Kidney epithelial cell (primary cell): ENCODE measurements around the gene PHPT1. TPM values are rescaled to one million over a fixed set of nuclear protein-coding genes. Genes with fewer than 3 reads are reported as not detected.
"Not testable (repeated sequence)": the region's sequence is repeated elsewhere in the genome, so short reads cannot be mapped to it uniquely, and the experiment has no call there.

Source experiments
- DNase-seq: peaks from one replicate; pipeline ENCODE4 v3.0.0-alpha.2; 2010; ENCODE audit warnings: low read depth
- H3K27me3 ChIP-seq: 2 replicates; pipeline ENCODE4 v1.6.0; 2011; ENCODE audit warnings: low read length; ENCODE audit not compliant: control insufficient read depth, insufficient read depth
- H3K36me3 ChIP-seq: 2 replicates; pipeline ENCODE4 v1.5.1; 2011; ENCODE audit warnings: low read length; ENCODE audit not compliant: control insufficient read depth, insufficient read depth
- H3K4me3 ChIP-seq: 2 replicates; pipeline ENCODE4 v1.5.1; 2011; ENCODE audit warnings: low read depth, mild to moderate bottlenecking, control low read depth, low read length
- total RNA-seq: library from RNA; depleted of rRNA; stranded (reverse); fragments of >200 nt; gene quantifications from 2 replicates; pipeline ENCODE4 v1.2.3, GENCODE V29; 2015
- TF ChIP-seq, protein P1 (sequence below): IDR thresholded peaks from 2 replicates; pipeline ENCODE4 v1.5.1; 2011; ENCODE audit warnings: mild to moderate bottlenecking, moderate library complexity, low read length, control low read depth, inconsistent platforms; ENCODE audit not compliant: insufficient read depth, poor library complexity, severe bottlenecking

The PHPT1 gene
- 124 and 129 TPM in 2 replicates for total RNA-seq

DNA sequence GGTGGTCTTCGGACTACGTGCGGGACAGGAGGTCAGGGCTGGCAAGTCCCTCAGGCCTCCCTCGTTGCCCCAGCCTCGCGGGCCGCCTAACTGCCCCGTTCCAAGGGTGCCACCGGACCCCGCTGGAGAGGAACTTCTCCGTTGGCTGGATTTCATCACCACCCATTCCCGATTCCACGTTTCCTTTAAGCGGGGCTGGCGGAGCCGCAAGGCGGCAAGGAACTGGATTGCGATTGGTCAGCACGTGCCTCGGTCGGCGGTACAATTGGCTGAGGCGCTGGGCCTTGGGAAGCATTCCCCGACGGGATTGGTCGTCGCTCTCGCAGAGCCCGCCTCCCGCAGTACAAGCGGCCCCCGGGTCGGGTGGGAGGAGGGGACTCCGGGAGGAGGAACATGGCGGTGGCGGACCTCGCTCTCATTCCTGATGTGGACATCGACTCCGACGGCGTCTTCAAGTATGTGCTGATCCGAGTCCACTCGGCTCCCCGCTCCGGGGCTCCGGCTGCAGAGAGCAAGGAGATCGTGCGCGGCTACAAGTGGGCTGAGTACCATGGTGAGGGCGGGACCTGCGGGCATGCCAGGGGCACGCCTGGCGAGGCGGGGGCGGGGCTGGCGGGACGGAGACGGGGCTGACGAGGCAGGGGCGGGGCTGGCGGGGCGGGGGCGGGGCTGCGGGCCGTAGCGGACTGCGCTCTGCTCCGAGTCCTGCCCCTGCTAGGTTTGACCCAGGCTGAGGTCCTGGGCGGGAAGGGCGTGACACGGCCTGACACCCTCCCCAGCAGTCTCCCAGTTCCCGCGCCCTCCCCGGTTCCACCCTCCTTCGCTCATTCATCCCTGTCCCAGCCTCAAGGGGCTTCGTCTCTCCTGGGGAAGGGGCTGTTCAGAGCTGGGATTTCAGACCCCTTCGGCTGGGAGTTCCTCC, at the start of gene PHPT1:
Gene PHPT1 (plus strand): TSS at position 372 of the 922 bp plus-strand sequence. CDS start 22 bp downstream, at position 394.
- TF ChIP-seq, protein P1, sequence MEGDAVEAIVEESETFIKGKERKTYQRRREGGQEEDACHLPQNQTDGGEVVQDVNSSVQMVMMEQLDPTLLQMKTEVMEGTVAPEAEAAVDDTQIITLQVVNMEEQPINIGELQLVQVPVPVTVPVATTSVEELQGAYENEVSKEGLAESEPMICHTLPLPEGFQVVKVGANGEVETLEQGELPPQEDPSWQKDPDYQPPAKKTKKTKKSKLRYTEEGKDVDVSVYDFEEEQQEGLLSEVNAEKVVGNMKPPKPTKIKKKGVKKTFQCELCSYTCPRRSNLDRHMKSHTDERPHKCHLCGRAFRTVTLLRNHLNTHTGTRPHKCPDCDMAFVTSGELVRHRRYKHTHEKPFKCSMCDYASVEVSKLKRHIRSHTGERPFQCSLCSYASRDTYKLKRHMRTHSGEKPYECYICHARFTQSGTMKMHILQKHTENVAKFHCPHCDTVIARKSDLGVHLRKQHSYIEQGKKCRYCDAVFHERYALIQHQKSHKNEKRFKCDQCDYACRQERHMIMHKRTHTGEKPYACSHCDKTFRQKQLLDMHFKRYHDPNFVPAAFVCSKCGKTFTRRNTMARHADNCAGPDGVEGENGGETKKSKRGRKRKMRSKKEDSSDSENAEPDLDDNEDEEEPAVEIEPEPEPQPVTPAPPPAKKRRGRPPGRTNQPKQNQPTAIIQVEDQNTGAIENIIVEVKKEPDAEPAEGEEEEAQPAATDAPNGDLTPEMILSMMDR, result no peak
- peak; percentile 98 for DNase-seq
- peaks cover 2% of the 10 kb centered on the region for H3K36me3 ChIP-seq
- H3K27me3 ChIP-seq, result peaks cover 28% of the 10 kb centered on the region
- H3K4me3 ChIP-seq, result peak within 1 kb of the TSS; percentile 55

DNA sequence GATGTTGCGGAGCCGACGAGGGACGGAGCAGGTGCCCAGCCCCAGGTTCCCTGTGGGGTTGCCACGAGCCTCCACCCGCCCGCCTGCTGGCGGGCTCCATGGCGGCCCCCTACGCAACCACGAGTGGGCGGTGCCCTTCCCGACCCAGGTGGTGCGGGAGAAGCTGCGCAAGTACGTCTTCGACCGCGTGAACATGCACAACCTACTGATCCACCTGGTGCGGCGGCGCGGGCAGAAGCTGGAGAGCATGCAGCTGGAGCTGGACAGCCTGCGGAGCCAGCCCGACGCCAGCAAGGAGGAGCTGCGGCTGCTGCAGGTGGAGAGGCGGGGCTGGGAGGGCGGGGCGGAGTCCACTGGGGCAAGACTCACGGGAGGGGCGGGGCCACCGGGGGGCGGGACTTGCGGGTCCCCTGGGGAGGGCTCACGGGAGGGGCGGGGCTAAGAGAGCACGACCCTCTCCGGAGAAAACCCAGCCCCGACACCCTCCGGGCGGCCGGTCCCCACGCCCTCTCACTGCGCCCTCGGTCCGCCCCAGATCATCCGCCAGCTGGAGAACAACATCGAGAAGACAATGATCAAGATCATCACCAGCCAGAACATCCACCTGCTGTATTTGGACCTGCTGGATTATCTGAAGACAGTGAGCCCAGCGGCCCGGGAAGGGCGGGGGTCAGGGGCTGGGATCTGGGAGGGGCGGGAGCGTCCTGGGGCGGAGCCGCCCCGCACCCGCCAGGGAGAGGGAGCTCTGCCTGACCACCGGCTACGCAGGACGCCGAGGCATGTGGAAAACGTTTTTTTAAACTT, 49.2 kb upstream of the PHPT1 start:
- DNase-seq, result peak; percentile 49
- Histone ChIP-seq H3K36me3 (no peaks in the 10 kb centered on the region), H3K27me3 (peaks cover 38% of the 10 kb centered on the region), H3K4me3 (peak overlapping the region; percentile 47)
- TF ChIP-seq, protein P1, result no peak

DNA sequence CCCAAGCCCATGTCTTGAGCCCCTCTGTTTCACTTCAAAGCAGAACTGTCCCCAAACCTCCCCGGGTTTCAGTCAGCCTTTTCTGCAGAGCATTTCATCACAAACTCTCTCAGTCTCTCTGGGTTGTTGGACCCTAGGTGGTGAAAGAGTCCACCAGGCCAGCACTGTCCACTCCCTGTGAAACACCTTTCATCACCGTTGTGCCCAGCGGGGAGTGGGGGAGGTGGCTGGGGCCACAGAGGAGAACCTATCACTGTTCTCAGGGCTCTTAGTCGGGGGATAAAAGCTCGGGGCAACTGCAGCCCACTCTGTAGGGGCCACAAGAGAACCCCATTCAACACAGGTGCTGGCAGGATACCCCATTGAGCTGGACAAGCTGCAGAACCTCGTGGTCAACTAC, 46.9 kb upstream of the PHPT1 start:
- no peaks in the 10 kb centered on the region for H3K36me3 ChIP-seq
- TF ChIP-seq, protein P1, result no peak
- peaks cover 20% of the 10 kb centered on the region for H3K27me3 ChIP-seq
- H3K4me3 ChIP-seq, result no peak overlapping the region
- DNase-seq, result no peak

- not testable (repeated sequence) for H3K4me3 ChIP-seq, H3K36me3 ChIP-seq, DNase-seq
Measured at GRCh38 chr9:136803009-136803550, 46.1 kb upstream of the PHPT1 start.

GRCh38 chr9:136803551-136804508, 45.4 kb upstream of the PHPT1 start:
- Histone ChIP-seq H3K36me3 (no peaks in the 10 kb centered on the region), H3K27me3 (peaks cover 16% of the 10 kb centered on the region), H3K4me3 (no peak overlapping the region)
- TF ChIP-seq, protein P1, result no peak
- DNase-seq, result no peak

More at GRCh38 chr9:136803009-136803550, 46.1 kb upstream of the PHPT1 start:
- H3K27me3 ChIP-seq, result peaks cover 20% of the 10 kb centered on the region
